NT2/D1 (cell line): ENCODE results near the gene B3GNT3.

Experiments used
- DNase-seq: peaks from one replicate; pipeline ENCODE4 v3.0.0-alpha.2; 2011; ENCODE audit warnings: low read depth, low spot score
- H3K27me3 ChIP-seq: 2 replicates; pipeline ENCODE4 v1.6.0; 2011; ENCODE audit warnings: mild to moderate bottlenecking; ENCODE audit not compliant: insufficient read length, insufficient read depth
- H3K36me3 ChIP-seq: 2 replicates; pipeline ENCODE4 v1.6.1; 2011; ENCODE audit warnings: mild to moderate bottlenecking, low read length, mixed read lengths; ENCODE audit not compliant: insufficient read depth, insufficient read length
- H3K4me1 ChIP-seq: 2 replicates; pipeline ENCODE4 v1.5.1; 2011; ENCODE audit not compliant: insufficient read depth, insufficient read length
- H3K4me3 ChIP-seq: 2 replicates; pipeline ENCODE4 v1.5.1; 2011; ENCODE audit warnings: low read depth; ENCODE audit not compliant: insufficient read length
- H3K9ac ChIP-seq: 2 replicates; pipeline ENCODE4 v1.6.0; 2011; ENCODE audit warnings: low read depth; ENCODE audit not compliant: insufficient read length
- H3K9me3 ChIP-seq: 2 replicates; pipeline ENCODE4 v1.5.1; 2011; ENCODE audit warnings: mild to moderate bottlenecking, low read length; ENCODE audit not compliant: insufficient read depth
- SUZ12 ChIP-seq: IDR thresholded peaks from 2 replicates; pipeline ENCODE4 v1.6.1; 2011; ENCODE audit not compliant: insufficient read length, insufficient read depth; ENCODE audit errors: extremely low read depth
- YY1 ChIP-seq: IDR thresholded peaks from 2 replicates; pipeline ENCODE4 v1.6.1; 2011; ENCODE audit not compliant: insufficient read length, insufficient read depth
- ZNF274 ChIP-seq: IDR thresholded peaks from 2 replicates; pipeline ENCODE4 v1.6.1; 2011; ENCODE audit warnings: mild to moderate bottlenecking, low read depth, low read length

The B3GNT3 gene

DNA sequence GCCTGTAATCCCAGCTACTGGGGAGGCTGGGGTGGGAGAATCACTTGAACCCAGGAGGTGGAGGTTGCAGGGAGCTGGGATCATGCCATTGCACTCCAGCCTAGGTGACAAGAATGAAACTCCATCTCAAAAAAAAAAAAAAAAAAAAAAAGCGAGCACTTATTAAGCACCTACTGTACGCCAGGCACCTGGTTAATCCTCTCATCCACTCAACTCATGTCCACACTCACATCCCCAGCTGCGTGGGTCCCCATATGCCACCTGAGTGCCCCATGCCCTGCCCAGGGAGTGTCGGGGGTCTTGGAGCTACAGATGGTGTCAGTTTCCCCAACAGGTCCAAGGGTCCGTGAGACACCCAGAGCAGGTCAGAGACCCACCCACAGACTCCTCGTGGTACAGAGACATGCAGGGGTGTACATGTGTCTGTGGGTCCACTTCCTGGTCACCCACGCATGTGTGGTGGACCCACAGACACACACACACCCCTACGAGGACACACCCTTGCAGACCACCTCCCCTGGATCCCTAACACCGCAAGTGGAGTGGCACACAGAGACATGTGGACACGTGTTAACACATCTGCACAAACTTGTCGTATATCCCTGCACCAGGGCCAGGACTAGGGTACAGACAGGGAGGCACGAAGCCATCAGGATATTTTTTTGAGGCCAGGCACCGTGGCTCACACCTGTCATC is 22.9 kb downstream of the B3GNT3 start:
- Histone ChIP-seq H3K9me3 (no peaks in the 10 kb centered on the region), H3K36me3 (no peaks in the 10 kb centered on the region), H3K4me1 (no peaks in the 10 kb centered on the region), H3K4me3 (no peak overlapping the region), H3K9ac (no peak overlapping the region), H3K27me3 (no peaks in the 10 kb centered on the region)
- no peak for TF ChIP-seq YY1
- TF ChIP-seq SUZ12, result no peak
- TF ChIP-seq ZNF274, result no peak
- DNase-seq, result no peak

- Histone ChIP-seq H3K4me3 (no peak within 1 kb of the TSS), H3K36me3 (no peaks in the 10 kb centered on the region), H3K4me1 (no peaks in the 10 kb centered on the region), H3K9me3 (no peaks in the 10 kb centered on the region), H3K9ac (no peak within 1 kb of the TSS), H3K27me3 (no peaks in the 10 kb centered on the region)
- no peak for TF ChIP-seq SUZ12
- no peak for TF ChIP-seq ZNF274
- no peak for TF ChIP-seq YY1
- no peak for DNase-seq
Measured at GRCh38 chr19:17821190-17821589, 26.3 kb downstream of the B3GNT3 start, which contains the start of gene INSL3. Gene INSL3, minus strand, starts transcription at chr19:17821519. Its CDS starts 13 bp downstream, at chr19:17821506.

GRCh38 chr19:17824339-17824738 is 29.4 kb downstream of the B3GNT3 start:
- TF ChIP-seq ZNF274 (no peak), YY1 (no peak), SUZ12 (no peak)
- DNase-seq, result no peak
- Histone ChIP-seq H3K9me3 (no peaks in the 10 kb centered on the region), H3K36me3 (no peaks in the 10 kb centered on the region), H3K27me3 (no peaks in the 10 kb centered on the region), H3K4me3 (no peak overlapping the region), H3K9ac (no peak overlapping the region), H3K4me1 (no peaks in the 10 kb centered on the region)

- no peak for DNase-seq
- H3K4me1 ChIP-seq, result peaks cover 4% of the 10 kb centered on the region
- no peak overlapping the region for H3K4me3 ChIP-seq
- peaks cover 6% of the 10 kb centered on the region for H3K27me3 ChIP-seq
- no peaks in the 10 kb centered on the region for H3K9me3 ChIP-seq
- H3K9ac ChIP-seq, result no peak overlapping the region
- no peaks in the 10 kb centered on the region for H3K36me3 ChIP-seq
- TF ChIP-seq YY1, result no peak
- no peak for TF ChIP-seq ZNF274
- TF ChIP-seq SUZ12, result no peak
Measured at GRCh38 chr19:17826508-17827056, 31.6 kb downstream of the B3GNT3 start.

- DNase-seq, result peak; percentile 68
- no peak for TF ChIP-seq YY1
- no peak for TF ChIP-seq ZNF274
- no peak for TF ChIP-seq SUZ12
- Histone ChIP-seq H3K9ac (peak overlapping the region; percentile 70), H3K4me3 (peak overlapping the region; percentile 42), H3K4me1 (peaks cover 10% of the 10 kb centered on the region), H3K9me3 (no peaks in the 10 kb centered on the region), H3K36me3 (no peaks in the 10 kb centered on the region), H3K27me3 (peaks cover 22% of the 10 kb centered on the region)
Measured at GRCh38 chr19:17829855-17830566, 35.1 kb downstream of the B3GNT3 start.

DNA sequence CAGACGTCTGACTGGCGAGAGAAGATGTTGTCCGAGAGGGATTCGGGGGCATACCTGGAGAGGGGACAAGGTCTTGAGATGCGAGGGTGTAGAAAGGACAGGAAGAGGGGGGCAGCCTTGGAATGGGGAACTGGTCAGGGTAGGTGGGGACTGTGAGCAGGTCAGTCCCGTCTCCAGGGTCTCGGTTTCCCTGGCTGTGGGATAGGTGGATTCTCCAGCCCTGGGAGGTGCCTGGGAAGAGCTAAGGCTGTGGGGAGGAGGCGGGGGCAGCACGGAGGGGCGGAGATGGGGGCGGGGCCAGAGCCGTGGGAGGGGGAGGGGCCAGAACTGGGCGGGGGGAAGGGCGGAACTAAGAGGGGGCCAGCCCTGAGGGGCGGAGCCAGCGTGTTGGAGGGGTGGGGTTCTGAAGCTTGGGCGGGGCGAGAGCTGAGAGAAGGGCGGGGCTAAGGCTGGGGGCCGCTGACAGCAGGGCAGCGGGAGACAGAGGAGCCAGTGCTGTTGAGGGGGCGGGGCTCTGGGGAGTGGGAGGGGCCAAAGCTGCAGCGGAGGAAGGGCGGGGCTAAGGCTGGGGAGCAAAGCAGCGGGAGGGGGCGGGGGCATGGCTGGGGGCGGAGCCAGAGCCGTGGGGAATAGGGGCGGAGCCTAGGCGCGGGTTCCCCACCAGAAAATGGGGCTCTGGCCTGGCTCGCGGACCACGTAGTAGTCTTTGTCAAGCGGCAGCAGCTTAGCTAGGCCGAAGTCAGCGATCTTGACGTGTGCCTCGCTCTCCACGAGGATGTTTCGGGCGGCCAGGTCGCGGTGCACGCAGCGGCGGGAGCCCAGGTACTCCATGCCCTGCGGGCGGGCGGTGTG is 35.9 kb downstream of the B3GNT3 start:
- Histone ChIP-seq H3K27me3 (peaks cover 22% of the 10 kb centered on the region), H3K36me3 (no peaks in the 10 kb centered on the region), H3K9me3 (no peaks in the 10 kb centered on the region), H3K4me3 (peak overlapping the region; percentile 87), H3K9ac (peak overlapping the region; percentile 80), H3K4me1 (peaks cover 11% of the 10 kb centered on the region)
- peak; percentile 88 for DNase-seq
- TF ChIP-seq YY1 (no peak), ZNF274 (no peak), SUZ12 (no peak)
